ENCODE measurements around the gene RXRA. TPM values are rescaled to one million over a fixed set of nuclear protein-coding genes. Genes with fewer than 3 reads are reported as not detected.

RXRA gene
- total and polyA plus RNA-seq, 2 donors (not counting 3 experiments of a cell fraction or from before 2014, with no cell fraction given): 15.4 to 37.4 TPM

GRCh38 chr9:134286471-134287245, 39.6 kb upstream of the RXRA start:
- BruUV-seq (replicated peaks): no TSS peak
- dilution Hi-C loops (cut with MboI; ENCODE audit: extremely low pct_ligation_motif_present, low sequenced_read_pairs): no loop called here

More at GRCh38 chr9:134286471-134287245, 39.6 kb upstream of the RXRA start:
- FAIRE-seq (no peak), DNase-seq (ENCODE audit: low read depth, low spot score) (no peak)
- CTCF ChIA-PET: no interaction called here
- intact Hi-C loops (cut with micrococcal nuclease): no loop called here
- Histone ChIP-seq H3K27ac (ENCODE audit: insufficient read depth, low read depth, low read length) (no peak overlapping the region), H2AFZ (ENCODE audit: low read depth, low read length) (no peak overlapping the region), H3K27me3 (ENCODE audit: control insufficient read depth in 2 of 2, insufficient read depth in 2 of 2, low read length in 2 of 2) (peaks cover 0 to 3% of the 10 kb centered on the region in 2 experiments), H3K9ac (replicated peaks; ENCODE audit: extremely low read depth, insufficient read depth, low read length) (no peak overlapping the region), H3K9me1 (replicated peaks; ENCODE audit: control insufficient read depth, extremely low read depth, insufficient read depth, low read length) (no peaks in the 10 kb centered on the region), H4K20me1 (replicated peaks; ENCODE audit: control insufficient read depth, extremely low read depth, insufficient read depth, low read length) (no peaks in the 10 kb centered on the region), H3K4me2 (ENCODE audit: insufficient read depth, low read length) (no peak overlapping the region), H3K9me3 (replicated peaks; ENCODE audit: control insufficient read depth, insufficient read depth, low read length) (no peaks in the 10 kb centered on the region), H3K4me3 (replicated peaks in 1 of 3; ENCODE audit: insufficient read depth in 1 of 3, low read depth in 1 of 3, low read length in 3 of 3) (no peak overlapping the region), H3K79me2 (ENCODE audit: control insufficient read depth, insufficient read depth, low read length) (no peaks in the 10 kb centered on the region), H3K4me1 (ENCODE audit: control insufficient read depth, extremely low read depth, insufficient read depth, low read length) (no peaks in the 10 kb centered on the region), H3K36me3 (ENCODE audit: control insufficient read depth in 2 of 2, extremely low read depth in 1 of 2, insufficient read depth in 2 of 2, low read length in 2 of 2) (no peaks in the 10 kb centered on the region)
- TF ChIP-seq MAX (IDR thresholded peaks at IDR 0.05; ENCODE audit: insufficient read depth, insufficient read length): no peak
- no peak for TF ChIP-seq POLR2A (IDR thresholded peaks at IDR 0.05; ENCODE audit: low read depth, low read length)
- TF ChIP-seq FOS (IDR thresholded peaks at IDR 0.05; ENCODE audit: borderline replicate concordance, insufficient read depth, low read length): no peak
- TF ChIP-seq JUN (IDR thresholded peaks at IDR 0.05; ENCODE audit: borderline replicate concordance, insufficient read depth, insufficient read length, low read depth): no peak
- no peak for TF ChIP-seq EZH2 (IDR thresholded peaks at IDR 0.05; ENCODE audit: borderline replicate concordance, low read depth, low read length, severe bottlenecking)
- no peak for TF ChIP-seq POLR2AphosphoS5 (IDR thresholded peaks at IDR 0.05; ENCODE audit: insufficient read depth, low read depth, low read length)
- no peak for TF ChIP-seq GATA2 (IDR thresholded peaks at IDR 0.05; ENCODE audit: insufficient read depth, insufficient read length, low read depth, low read length)
- no peak for TF ChIP-seq MYC (IDR thresholded peaks at IDR 0.05; ENCODE audit: low read depth, low read length)
- TF ChIP-seq CTCF (IDR thresholded peaks at IDR 0.05; ENCODE audit: extremely low read depth in 1 of 2, insufficient read depth in 1 of 2, low read depth in 1 of 2, low read length in 2 of 2): no peak
- POLR2A ChIA-PET: no interaction called here

All from endothelial cell of umbilical vein (primary cell).